HG03196 (cell line): Measurements from ENCODE around the gene NAGA.
"Not testable (repeated sequence)": the region's sequence is repeated elsewhere in the genome, so short reads cannot be mapped to it uniquely, and the experiment has no call there.

Experiments
- ATAC-seq: cut with Tn5 transposase; IDR thresholded peaks from one replicate; pipeline ENCODE4 v1.9.1; 2021; ENCODE audit not compliant: unreplicated experiment

NAGA gene

GRCh38 chr22:42076764-42077485 lies 6.3 kb upstream of the NAGA start:
- ATAC-seq, result no peak

- ATAC-seq, result no peak
These were observed 4.4 kb upstream of the NAGA start for GRCh38 chr22:42074846-42075676.

DNA sequence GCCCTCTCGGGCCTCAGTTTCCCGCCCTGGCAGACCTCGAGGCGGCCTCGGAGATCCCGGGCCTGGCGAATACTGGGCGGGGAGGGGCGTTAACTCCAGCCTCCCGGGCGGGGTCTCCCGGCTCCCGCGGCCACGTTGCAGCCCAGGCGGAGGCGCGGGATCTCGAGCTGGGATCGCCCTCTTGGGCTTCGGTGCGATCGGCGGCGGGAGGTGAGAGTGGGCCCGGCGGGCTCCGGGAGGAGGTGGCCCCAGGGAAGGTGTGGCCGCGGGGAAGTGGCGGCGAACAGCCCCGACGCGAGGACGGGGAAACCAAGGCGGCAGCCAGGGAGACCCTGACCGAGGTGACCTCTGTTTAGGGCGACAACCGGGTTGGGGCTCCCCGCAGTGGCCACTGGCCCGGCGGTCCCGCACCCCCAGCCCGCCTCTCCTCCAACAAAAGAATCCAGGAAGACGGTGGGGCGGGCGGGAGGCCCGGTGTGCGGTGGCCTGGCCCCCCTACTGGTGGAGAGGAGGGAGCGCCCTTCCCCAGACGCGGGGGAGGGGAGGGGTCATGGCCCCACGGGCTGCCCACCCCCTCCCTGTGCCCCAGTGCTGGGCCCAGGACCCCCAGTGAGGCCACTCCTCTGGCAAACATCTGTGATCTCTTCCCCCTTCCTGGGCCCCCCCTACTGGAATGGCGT lies 3.7 kb upstream of the NAGA start, which contains the start of gene PHETA2:
Gene PHETA2, plus strand, starts transcription at position 117 of the 680 bp plus-strand sequence. CDS start 3,046 bp downstream, outside the sequence.
- ATAC-seq, result no peak

DNA sequence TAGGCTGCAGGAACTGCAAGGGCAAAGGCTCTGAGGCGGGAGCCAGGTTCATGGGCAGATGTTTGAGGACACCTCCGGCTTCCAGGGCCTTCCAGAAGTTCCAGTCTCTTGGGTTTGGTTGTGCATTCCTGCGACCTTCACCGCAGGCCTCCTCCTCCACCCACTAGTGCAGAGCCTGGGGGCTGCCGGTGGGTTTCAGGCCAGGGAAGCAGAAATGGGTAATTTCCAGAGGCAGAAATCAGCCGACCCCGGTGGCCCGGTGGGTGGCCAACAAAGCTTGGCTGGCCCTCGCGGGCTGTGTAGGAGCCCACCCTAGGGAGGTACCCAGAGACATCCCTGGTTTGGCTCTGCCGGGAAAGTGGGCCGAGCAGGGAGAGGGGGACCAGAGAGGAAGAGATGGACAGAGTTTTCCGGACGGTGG lies 3.0 kb upstream of the NAGA start:
- ATAC-seq, result no peak

DNA sequence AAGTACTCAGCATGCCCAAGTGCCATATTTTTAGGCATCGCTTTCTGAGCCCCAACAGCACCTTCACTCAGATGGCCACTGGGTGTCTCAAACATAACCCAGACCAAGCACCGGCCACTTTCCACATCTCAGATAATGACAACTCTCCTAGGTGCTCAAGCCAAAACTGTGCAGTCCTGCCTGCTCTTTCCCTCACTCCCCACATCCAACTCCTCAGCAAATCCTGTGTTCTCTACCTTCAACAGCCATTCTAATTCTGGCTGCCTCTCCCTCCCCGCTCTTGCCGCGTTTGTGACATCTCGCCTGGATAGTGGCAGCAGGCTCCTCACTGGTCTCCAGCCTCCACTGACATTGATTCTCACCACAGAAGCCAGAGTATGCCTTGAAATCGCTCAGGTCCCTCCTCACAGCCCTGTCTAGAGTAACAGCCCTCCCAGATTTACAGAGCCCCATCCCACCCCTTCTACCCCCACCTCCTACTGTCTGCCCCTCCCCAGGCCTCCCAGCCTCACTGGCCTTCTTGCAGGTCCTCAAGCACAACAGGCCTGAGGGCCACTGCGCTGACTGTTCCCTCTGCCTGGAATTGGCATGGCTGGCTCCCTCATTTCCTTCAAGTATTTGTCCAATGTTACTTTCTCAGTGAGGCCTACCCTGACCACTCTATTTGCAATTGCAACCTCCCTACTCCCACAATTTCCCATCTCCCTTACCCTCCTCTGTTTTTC lies 2.2 kb upstream of the NAGA start:
- ATAC-seq, result no peak

DNA sequence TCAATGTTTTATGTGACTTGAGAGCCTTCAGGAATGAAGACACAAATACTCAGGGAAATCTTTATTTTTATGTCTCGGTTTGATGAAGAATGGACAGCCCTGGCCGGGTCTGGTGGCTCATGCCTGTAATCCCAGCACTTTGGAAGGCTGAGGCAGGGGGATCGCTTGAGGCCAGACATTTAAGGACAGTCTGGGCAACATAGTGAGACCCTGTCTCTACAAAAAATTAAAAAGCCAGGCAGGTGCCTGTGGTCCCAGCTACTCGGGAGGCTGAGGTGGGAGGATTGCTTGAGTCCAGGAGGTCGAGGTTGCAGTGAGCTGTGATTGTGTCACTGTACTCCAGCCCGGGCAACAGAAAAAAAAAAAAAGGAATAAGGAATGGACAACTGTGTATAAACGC lies 896 bp upstream of the NAGA start:
- ATAC-seq, result not testable (repeated sequence)

- no peak for ATAC-seq
These were observed 653 bp downstream of the NAGA start for GRCh38 chr22:42069801-42070516.

DNA sequence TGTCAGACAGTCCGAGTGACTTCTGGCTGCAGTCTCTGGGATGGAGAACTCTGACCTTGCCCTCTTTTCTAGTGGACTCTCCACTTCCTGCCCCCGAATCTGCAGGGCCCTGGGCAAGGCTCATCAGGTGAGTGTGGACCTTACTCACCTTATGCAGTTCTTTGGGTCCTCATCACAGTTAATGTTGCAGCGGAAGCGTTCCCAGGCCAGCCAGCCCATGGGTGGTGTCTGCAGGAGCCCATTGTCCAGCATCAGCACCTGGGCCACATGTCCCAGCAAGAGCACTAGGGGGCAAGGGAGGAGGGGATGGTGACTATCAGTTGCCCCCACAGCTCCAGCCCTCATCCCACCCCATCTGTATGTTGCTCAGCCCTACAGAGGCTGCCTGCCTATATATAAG lies 2.3 kb downstream of the NAGA start:
- ATAC-seq, result no peak

- no peak for ATAC-seq
These were observed 2.9 kb downstream of the NAGA start for GRCh38 chr22:42067671-42068251.

GRCh38 chr22:42066937-42067336 lies 3.7 kb downstream of the NAGA start:
- no peak for ATAC-seq

- ATAC-seq, result no peak
These were observed 4.4 kb downstream of the NAGA start for GRCh38 chr22:42066126-42066761.

- no peak for ATAC-seq
These were observed 5.0 kb downstream of the NAGA start for GRCh38 chr22:42065438-42066125.

DNA sequence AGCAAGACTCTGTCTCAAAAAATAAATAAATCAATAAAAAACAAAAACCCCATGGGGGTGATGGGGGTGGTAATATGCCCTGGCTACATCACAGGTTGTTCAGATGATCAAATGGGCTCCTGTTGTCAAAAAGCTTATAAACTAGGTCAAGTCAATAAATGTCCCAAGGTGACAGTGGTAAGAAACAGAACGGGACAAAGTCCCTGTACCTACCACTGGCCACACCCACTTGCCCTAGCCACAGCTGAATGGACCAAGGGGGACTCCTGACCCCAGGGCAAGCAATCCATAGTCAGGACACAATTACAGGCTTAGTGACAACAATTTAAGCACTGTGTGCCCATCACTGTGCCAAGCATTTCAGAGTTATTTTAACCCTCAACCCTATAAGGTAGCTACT lies 6.0 kb downstream of the NAGA start:
- ATAC-seq, result no peak

DNA sequence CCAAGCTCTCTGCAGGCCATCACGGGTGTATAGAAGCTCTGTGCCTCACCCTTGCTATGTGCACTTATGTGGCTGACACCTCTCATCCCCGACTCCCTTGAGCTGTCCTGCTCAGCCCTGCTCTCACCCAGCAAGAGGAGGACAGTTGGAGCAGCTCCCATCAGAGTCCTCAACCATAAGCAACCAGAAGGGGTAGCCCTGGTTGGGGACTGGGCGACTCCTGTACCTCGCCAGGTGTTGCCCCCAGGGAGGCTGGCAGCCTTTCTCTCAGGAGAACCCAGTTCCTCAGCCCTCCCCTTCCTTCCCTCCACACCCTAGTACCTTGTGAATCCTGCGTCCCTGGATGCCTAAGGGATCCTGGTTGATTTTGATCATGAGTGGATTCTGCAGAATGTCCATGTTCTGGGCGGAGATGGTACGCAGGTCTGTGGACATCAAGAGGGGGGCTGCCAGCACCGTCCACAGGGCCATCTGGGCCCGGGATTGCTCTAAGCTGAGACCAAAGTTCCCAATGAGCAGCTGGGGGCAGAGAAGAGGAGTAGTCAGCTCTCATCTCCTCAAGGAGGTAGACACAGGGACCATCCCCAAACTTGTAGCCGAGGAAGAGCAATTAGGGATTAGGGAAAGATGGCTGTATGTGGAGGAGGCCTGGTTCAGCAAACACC lies 8.0 kb downstream of the NAGA start:
- ATAC-seq, result no peak

- ATAC-seq, result no peak
These were observed 9.6 kb downstream of the NAGA start for GRCh38 chr22:42061041-42061440.

DNA sequence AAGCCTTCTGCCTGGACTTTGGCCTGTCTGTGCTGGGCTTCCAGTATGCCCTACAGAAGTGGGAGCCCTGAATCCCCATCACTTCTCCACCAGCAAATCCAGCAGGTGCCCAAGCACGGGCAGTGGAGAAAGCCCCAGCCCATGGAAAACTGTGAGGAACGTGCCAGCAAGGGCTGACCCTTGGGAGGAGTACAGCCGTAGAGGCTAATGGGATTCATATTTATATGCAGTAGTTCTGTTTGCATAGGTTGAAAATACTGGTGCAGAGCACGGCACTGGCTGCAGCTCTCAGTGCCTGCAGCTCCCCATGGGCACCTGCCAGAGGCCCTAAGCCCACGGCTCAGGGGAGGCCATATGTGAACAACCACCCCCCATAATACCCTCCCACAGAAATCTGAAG lies 10.1 kb downstream of the NAGA start:
- no peak for ATAC-seq

DNA sequence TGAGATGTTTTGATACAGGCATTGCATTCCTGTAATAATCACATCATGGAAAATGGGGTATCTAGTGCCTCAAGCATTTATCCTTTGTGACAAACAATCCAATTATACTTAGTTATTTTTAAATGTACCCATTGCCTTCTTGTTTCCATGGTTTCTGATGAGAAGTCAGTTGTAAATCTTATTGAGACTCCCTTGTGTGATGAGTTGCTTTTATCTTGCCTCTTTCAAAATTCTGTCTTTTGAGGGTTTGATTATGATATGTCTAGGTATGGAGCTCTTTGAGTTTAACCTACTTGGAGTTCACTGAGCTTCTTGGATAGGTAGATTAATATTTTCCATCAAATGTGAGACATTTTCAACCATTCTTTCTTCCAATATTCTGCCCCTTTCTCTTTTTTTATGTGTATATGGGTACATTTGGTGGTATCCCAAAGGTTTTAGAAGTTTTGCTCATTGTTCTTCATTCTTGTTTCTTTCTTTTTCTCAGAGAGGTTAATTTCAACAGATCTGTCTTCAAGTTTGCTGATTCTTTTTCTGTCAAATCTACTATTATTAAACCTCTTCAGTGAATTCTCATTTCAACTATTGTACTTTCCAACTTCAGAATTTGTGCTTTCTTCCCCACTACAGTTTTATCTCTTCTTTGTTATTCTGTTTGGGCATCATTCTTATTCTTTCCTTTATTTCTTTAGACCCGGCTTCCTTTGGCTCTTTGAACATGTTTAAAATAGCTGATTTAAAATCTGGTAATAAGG lies 13.7 kb downstream of the NAGA start:
- no peak for ATAC-seq

GRCh38 chr22:42052765-42053164 lies 17.8 kb downstream of the NAGA start:
- no peak for ATAC-seq
